ENCODE measurements around the gene FGF6. TPM values are rescaled to one million over a fixed set of nuclear protein-coding genes. Genes with fewer than 3 reads are reported as not detected.

FGF6 gene
- total and polyA plus RNA-seq, 9 of the 15 experiments (the other 6 are each of a cell fraction or from before 2014, with no cell fraction given), result 0.14 TPM; not detected in 8

GRCh38 chr12:4444031-4444430 lies 1.6 kb downstream of the FGF6 start:
- H2AFZ ChIP-seq (ENCODE audit: low read depth, low read length), result no peak overlapping the region
- no peak overlapping the region for H3K9ac ChIP-seq (ENCODE audit: insufficient read depth in 1 of 2, low read depth in 2 of 2, low read length in 2 of 2)
- no peaks in the 10 kb centered on the region for H3K9me1 ChIP-seq (ENCODE audit: control insufficient read depth, insufficient read depth, low read length)
- in situ Hi-C loops (cut with MboI) (no loop called here), intact Hi-C loops (cut with micrococcal nuclease) (no loop called here)
- no peaks in the 10 kb centered on the region; a peak in 1 of 5 replicates for H3K4me1 ChIP-seq (replicated peaks in 1 of 2; ENCODE audit: control insufficient read depth in 2 of 2, insufficient read depth in 2 of 2, low read length in 2 of 2)
- WGBS (ENCODE audit: insufficient coverage, low coverage, missing lambda C conversion rate), result 6% methylated on average over 7 of the region's 8 CpGs
- no peaks in the 10 kb centered on the region for H3K9me3 ChIP-seq (replicated peaks; ENCODE audit: control insufficient read depth, insufficient read depth, low read depth, low read length)
- H3K27ac ChIP-seq (ENCODE audit: extremely low read depth, low read depth, low read length), result no peak overlapping the region
- peaks cover 14 to 47% of the 10 kb centered on the region in 2 experiments; a peak in 4 of 5 replicates for H3K27me3 ChIP-seq (ENCODE audit: control insufficient read depth in 2 of 2, insufficient read depth in 2 of 2, low read length in 2 of 2)
- no TSS peak for BruUV-seq (replicated peaks)
- no peak overlapping the region for H3K4me2 ChIP-seq (ENCODE audit: insufficient read depth, low read length)
- FAIRE-seq (no peak), ATAC-seq (no peak), DNase-seq (ENCODE audit: extremely low read depth in 1 of 4, low spot score in 3 of 4) (no peak)
- CTCF ChIA-PET (ENCODE audit: low intra/inter-chr PET ratio), result no interaction called here
- no peak for TF ChIP-seq NCOA4 (IDR thresholded peaks at IDR 0.05; ENCODE audit: partially characterized antibody)
- TF ChIP-seq ZNF655 (CRISPR knock-in tag; IDR thresholded peaks at IDR 0.05), result no peak
- TF ChIP-seq HDAC8 (tag; IDR thresholded peaks at IDR 0.05), result no peak
- no peak for TF ChIP-seq SMAD3 (CRISPR knock-in tag; conservative IDR thresholded peaks at IDR 0.05)
- no peak for TF ChIP-seq DNMT1 (IDR thresholded peaks at IDR 0.05)
- no peak for TF ChIP-seq CHCHD3 (CRISPR knock-in tag; IDR thresholded peaks at IDR 0.05)
- no peak for TF ChIP-seq FOS (IDR thresholded peaks at IDR 0.05; ENCODE audit: extremely low read depth, insufficient read length)
- no peak for TF ChIP-seq KLF1 (tag; IDR thresholded peaks at IDR 0.05)
- TF ChIP-seq ELF2 (CRISPR knock-in tag; IDR thresholded peaks at IDR 0.05), result no peak
- no peak for TF ChIP-seq ZNF740 (CRISPR knock-in tag; IDR thresholded peaks at IDR 0.05)
- TF ChIP-seq ZNF740 (tag; IDR thresholded peaks at IDR 0.05), result no peak
- no peak for TF ChIP-seq GABPB1 (CRISPR knock-in tag; IDR thresholded peaks at IDR 0.05)
- no peak for TF ChIP-seq ZNF507 (tag; conservative IDR thresholded peaks at IDR 0.05)
- POLR2A ChIA-PET, result interaction anchor here (0.5 kb wide), 1 partner anchor 13 kb away, joined by 3 read pairs; no protein-coding TSS in a partner anchor
- no peaks in the 10 kb centered on the region for H3K36me3 ChIP-seq (ENCODE audit: control insufficient read depth, insufficient read depth, low read length)
- H3K4me3 ChIP-seq, result no peak overlapping the region
- H4K20me1 ChIP-seq (replicated peaks; ENCODE audit: control insufficient read depth, insufficient read depth, low read length), result no peaks in the 10 kb centered on the region; the same call in 1 of the 2 replicates
- H3K79me2 ChIP-seq (ENCODE audit: control insufficient read depth, insufficient read depth, low read length), result no peaks in the 10 kb centered on the region
